HAP-1 (cell line): ENCODE results near the gene SETDB2.
A peak's percentile ranks its signal among the peaks of the same experiment; 100 is the strongest.

Experiments
- DNase-seq, 2 experiments: peaks; one replicate each; pipeline ENCODE4 v3.0.0-alpha.2; 2016 to 2020; ENCODE audit warnings: low spot score in 2 of 2
- H3K27me3 ChIP-seq: fragments of 250-450 bp; sonication (Bioruptor Pico); 2 replicates; pipeline ENCODE4 v1.5.1; 2020; ENCODE audit warnings: low read depth, mild to moderate bottlenecking, moderate library complexity
- H3K36me3 ChIP-seq: fragments of 250-450 bp; sonication (Bioruptor Pico); replicated peaks from 2 replicates; pipeline ENCODE4 v1.5.1; 2020; ENCODE audit warnings: mild to moderate bottlenecking
- H3K4me1 ChIP-seq: fragments of 250-450 bp; sonication (Bioruptor Pico); 2 replicates; pipeline ENCODE4 v1.5.1; 2020; ENCODE audit warnings: mild to moderate bottlenecking
- H3K4me3 ChIP-seq: fragments of 250-450 bp; sonication (Bioruptor Pico); 2 replicates; pipeline ENCODE4 v1.5.1; 2020; ENCODE audit warnings: mild to moderate bottlenecking, moderate library complexity
- H3K9me3 ChIP-seq: fragments of 250-450 bp; sonication (Bioruptor Pico); 2 replicates; pipeline ENCODE4 v1.5.1; 2020; ENCODE audit warnings: mild to moderate bottlenecking, moderate library complexity
- in situ Hi-C: fragments of 300-500 bp; cut with MboI; formaldehyde crosslinking; loops from 3 replicates; pipeline ENCODE4 v1.14.3; 2020; ENCODE audit warnings: low sequenced_read_pairs, inconsistent platforms, mixed read lengths

The SETDB2 gene, protein sequence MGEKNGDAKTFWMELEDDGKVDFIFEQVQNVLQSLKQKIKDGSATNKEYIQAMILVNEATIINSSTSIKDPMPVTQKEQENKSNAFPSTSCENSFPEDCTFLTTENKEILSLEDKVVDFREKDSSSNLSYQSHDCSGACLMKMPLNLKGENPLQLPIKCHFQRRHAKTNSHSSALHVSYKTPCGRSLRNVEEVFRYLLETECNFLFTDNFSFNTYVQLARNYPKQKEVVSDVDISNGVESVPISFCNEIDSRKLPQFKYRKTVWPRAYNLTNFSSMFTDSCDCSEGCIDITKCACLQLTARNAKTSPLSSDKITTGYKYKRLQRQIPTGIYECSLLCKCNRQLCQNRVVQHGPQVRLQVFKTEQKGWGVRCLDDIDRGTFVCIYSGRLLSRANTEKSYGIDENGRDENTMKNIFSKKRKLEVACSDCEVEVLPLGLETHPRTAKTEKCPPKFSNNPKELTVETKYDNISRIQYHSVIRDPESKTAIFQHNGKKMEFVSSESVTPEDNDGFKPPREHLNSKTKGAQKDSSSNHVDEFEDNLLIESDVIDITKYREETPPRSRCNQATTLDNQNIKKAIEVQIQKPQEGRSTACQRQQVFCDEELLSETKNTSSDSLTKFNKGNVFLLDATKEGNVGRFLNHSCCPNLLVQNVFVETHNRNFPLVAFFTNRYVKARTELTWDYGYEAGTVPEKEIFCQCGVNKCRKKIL

DNA sequence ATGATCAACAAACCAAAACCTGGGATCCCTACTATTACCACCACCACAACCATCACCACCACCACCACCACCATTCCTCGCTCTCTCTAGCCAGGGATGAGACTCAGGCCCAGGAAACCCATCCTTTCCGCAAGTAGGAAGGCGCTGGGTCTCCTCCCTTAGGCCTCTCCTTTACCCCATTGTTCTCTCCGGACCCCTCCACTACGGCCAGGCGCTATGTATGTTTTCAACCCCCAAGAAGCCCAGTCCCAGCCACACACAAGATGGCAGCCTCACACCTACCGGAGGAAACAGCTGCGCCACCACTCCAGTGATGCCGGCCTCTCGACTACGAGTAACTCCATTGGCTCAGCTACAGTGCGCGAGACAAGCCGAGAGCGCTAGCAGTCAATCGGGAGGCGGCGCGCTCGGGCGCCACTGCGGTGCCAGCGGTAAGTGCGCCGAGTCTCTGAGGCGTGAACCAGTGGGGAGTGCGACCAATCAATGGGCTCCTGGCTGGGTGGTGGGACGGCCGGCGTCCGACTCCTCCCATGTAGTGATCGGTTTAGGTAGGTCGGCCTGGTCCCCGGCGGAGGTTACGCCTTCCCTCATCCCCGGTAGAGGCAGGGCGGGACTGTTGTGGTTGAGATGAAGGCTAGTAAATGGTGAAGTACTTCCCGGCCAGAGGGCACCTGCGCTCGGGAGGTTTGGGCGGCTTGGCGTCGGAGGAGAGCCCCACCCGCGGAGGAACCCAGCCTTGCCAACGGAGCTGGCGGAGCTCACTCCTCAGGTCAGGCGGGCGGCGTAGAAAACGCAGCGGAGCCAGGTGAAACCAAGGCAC lies at the start of gene SETDB2, which contains the start of gene CAB39L:
Gene SETDB2 (plus strand): TSS at position 571 of the 820 bp plus-strand sequence. CDS start 7,620 bp downstream, outside the sequence.
Gene CAB39L (minus strand): TSS at position 361 of the 820 bp plus-strand sequence. CDS start 61,154 bp downstream, outside the sequence.
- H3K36me3 ChIP-seq: no peaks in the 10 kb centered on the region
- no peaks in the 10 kb centered on the region for H3K9me3 ChIP-seq
- peaks cover 22% of the 10 kb centered on the region for H3K4me1 ChIP-seq
- no peaks in the 10 kb centered on the region for H3K27me3 ChIP-seq
- peak; percentile 97 to 99 for DNase-seq
- peak within 1 kb of the TSS; percentile 65 for H3K4me3 ChIP-seq
- in situ Hi-C loops: no loop called here

DNA sequence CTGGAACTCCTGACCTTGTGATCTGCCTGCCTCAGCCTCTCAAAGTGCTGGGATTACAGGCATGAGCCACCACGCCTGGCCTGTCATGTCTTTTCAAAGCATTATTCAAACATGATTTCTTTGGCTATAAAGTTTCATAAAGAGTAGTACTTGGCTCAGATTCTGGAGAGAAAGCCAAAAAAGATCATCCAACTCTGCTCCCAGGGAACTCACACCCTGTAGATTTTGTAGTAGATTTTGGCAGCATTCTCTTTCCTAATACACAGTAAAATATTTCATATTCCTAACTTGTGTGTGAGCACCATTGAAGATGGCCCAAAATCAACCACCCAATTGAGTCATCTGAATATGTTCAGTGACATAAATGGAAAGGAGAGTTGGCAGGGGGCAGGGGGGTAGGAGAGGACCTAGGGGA lies 48.6 kb upstream of the SETDB2 start:
- H3K27me3 ChIP-seq: peaks cover 2% of the 10 kb centered on the region; the same call in 1 of the 2 replicates
- in situ Hi-C loops: no loop called here
- DNase-seq: no peak
- H3K4me1 ChIP-seq: no peaks in the 10 kb centered on the region; the same call in 1 of the 2 replicates
- no peaks in the 10 kb centered on the region for H3K36me3 ChIP-seq
- no peak overlapping the region for H3K4me3 ChIP-seq
- H3K9me3 ChIP-seq: no peaks in the 10 kb centered on the region

DNA sequence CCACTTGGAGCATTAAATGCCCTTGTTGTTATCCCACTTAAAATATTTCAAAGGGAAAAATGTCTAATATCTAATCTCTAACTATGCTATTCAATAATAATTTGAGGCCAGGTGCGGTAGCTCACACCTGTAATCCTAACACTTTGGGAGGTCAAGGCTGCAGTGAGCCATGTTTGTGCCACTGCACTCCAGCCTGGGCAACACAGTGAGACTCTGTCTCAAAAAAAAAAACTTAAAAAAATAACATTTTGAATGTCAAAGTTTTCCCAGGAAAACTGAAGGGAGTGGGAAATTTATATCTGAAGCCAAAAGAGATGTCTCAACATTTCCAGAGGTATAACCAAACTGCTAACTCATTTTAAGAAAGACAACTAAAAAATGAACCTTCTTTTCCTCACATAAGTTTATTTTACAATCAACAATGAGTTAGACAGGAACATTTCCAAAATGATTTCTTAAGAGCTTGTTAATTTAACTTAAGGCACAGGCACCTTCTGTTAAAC lies 48.1 kb upstream of the SETDB2 start:
- Histone ChIP-seq H3K4me1 (no peaks in the 10 kb centered on the region; the same call in 1 of the 2 replicates), H3K4me3 (no peak overlapping the region), H3K27me3 (peaks cover 2% of the 10 kb centered on the region; the same call in 1 of the 2 replicates), H3K9me3 (no peaks in the 10 kb centered on the region), H3K36me3 (no peaks in the 10 kb centered on the region)
- in situ Hi-C loops: no loop called here
- DNase-seq: no peak

DNA sequence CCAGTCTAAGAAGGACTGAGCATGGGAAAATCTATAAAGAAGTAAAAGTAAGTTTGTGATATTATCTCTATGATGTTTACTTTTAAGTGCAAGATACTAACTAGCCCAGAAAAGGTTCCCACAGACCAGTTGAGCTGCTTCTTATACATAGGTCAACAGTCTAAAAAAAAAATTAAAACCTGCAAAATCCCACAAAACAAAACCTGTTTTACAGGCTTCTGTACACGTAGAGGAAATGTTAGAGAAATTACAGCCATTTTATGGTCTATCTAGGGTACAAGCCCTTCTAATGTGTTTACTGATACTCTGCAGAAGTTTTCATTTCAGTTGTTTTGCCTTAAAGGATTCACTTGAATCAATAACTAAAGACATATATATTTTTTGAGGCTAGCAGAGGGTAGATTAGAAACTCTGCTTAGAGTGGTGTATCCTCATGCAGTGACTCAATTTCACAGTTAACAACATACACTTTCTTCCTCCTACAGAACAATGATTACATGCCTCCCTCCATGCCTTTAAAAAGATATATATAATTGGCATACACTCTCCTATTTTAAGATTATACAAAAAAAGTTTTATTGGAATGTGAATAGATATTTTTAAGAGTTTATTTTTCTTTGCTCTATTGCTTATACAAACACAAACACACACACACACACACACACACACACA lies 44.1 kb upstream of the SETDB2 start:
- no peak for DNase-seq
- Histone ChIP-seq H3K9me3 (no peaks in the 10 kb centered on the region), H3K4me3 (no peak overlapping the region), H3K27me3 (0 out of 2 replicates have a peak, but pooled peaks cover 2% of the 10 kb centered on the region), H3K4me1 (no peaks in the 10 kb centered on the region; the same call in 1 of the 2 replicates), H3K36me3 (no peaks in the 10 kb centered on the region)
- in situ Hi-C loops: no loop called here

DNA sequence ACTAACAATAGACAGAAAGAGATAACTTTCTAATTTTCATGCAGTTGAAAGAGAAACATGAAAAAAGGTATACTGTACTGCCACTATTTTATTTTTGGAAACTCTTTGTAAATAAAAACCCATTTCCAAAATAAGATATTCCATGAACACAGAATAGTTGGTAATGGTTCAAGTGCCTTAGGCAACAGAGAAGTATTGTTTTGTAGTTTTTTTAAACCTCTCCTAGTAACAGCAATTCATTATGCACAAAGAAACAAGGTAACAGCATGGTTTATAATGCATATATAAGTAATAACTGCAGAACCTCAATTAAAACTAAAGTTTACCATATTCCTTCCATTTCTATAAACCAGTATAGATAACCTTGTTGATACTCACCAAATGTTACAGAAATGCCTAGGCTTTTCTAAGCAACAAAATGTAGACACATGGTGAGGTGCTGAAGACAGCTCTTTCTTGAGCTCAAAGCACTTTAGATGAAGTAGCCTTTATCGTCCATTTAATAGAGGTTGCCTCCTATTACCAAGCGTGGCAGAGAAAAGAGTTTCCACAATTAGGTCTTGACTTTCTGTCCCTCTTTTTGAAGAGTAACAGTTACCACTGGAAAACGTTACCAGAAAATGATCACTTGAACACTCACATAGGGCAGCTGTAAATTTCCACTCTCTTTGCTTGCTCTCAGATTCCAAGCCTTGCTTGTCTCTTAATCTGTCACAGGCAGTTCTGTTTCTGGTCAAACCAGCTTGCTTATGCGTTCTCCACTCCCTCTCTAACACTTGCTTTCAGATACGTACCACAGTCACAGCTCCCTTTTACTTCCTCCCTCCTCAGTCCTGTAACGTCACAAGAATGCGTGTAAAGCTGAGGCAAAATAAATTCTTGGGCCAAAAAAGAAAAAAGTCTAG lies 43.1 kb upstream of the SETDB2 start:
- Histone ChIP-seq H3K9me3 (no peaks in the 10 kb centered on the region), H3K36me3 (no peaks in the 10 kb centered on the region), H3K4me3 (no peak overlapping the region), H3K4me1 (no peaks in the 10 kb centered on the region; the same call in 1 of the 2 replicates), H3K27me3 (0 out of 2 replicates have a peak, but pooled peaks cover 2% of the 10 kb centered on the region)
- no peak for DNase-seq
- in situ Hi-C loops: no loop called here

DNA sequence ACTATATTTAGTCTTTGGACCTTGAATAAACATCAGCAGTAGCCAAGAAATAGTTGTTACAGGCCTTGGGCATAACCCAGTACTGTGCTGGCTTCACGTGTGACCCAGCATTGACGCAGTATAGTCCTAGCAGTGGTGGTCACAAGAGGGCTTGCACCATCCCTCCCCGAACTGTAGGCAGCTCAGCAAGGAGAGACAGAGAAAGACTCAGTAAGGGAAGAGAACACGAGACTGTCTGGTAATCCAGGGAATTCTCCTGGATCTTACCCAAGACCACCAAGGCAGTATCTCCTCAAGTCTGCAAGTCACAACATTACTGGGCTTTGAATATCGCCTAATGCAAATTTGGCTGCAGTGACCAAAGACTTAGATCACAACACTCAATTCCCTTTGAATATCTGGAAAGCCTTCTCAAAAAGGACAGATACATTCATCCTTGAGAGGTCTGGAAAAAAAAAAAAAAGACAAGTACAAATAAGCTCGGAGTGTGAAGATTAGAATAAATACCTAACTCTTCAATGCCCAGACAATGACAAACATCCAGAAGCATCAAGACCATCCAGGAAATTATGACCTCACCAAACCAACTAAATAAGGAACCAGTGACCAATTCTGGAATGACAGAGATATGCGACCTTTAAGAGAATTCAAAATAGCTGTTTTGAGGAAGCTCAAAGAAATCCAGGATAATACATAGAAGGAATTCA lies 39.9 kb upstream of the SETDB2 start:
- in situ Hi-C loops: no loop called here

DNA sequence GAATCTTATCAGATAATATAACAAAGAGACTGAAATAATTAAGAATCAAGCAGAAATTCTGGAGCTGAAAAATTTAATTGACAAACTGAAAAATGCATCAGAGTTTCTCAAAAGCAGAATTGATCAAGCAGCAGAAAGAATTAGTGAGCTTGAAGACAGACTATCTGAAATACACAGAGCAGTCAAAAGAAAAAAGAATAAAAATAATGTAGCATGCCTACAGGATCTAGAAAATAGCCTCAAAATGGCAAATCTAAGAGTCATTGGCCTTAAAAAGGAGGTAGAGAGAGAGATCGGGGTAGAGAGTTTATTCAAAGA lies 39.4 kb upstream of the SETDB2 start:
- no peaks in the 10 kb centered on the region for H3K4me1 ChIP-seq
- no peaks in the 10 kb centered on the region for H3K36me3 ChIP-seq
- DNase-seq: no peak
- H3K4me3 ChIP-seq: no peak overlapping the region
- in situ Hi-C loops: no loop called here
- no peaks in the 10 kb centered on the region for H3K9me3 ChIP-seq
- no peaks in the 10 kb centered on the region for H3K27me3 ChIP-seq

More for the DNA sequence above, 39.9 kb upstream of the SETDB2 start:
- Histone ChIP-seq H3K36me3 (no peaks in the 10 kb centered on the region), H3K4me1 (no peaks in the 10 kb centered on the region), H3K9me3 (no peaks in the 10 kb centered on the region), H3K4me3 (no peak overlapping the region), H3K27me3 (no peaks in the 10 kb centered on the region)
- no peak for DNase-seq

DNA sequence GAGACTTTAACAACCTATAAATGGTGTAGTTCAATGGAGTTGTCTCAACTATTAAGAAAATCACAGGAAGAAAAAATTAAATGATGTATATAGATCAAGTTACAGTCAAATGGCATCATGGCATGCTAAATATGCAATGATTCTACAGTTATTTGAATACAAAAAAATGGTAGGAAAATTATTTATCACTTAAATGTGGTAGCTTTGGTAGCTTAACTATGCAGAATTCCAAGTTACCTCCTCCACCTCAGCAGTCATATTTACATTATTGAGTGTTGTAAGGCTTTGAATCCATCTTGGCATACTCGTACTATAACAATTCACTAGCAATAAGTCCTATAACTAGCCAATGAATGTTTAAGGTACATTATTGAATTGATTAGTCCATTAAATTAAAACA lies 37.0 kb upstream of the SETDB2 start:
- Histone ChIP-seq H3K36me3 (no peaks in the 10 kb centered on the region), H3K27me3 (no peaks in the 10 kb centered on the region), H3K9me3 (no peaks in the 10 kb centered on the region), H3K4me1 (peaks cover 5% of the 10 kb centered on the region), H3K4me3 (no peak overlapping the region)
- in situ Hi-C loops: no loop called here
- no peak for DNase-seq

DNA sequence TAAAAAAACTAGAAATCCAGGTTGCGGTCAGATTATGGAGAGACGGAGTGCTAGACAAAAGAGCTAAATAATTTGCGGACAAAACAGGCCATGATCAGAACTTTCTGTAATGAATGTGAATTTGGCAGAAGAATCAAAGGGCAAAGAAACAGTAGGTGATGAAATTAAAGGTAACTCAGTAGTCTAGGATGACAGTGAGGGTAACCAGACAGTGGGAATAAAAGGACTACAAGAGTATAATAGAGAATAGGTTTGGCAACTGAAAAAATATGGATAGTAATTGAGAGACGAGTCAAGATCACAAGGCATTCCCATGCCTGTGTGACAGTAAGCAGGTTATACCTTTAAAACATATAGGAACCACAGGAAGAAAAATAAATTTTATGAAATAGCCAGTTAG lies 36.1 kb upstream of the SETDB2 start:
- in situ Hi-C loops: no loop called here
- Histone ChIP-seq H3K4me3 (no peak overlapping the region), H3K27me3 (no peaks in the 10 kb centered on the region), H3K36me3 (no peaks in the 10 kb centered on the region), H3K9me3 (no peaks in the 10 kb centered on the region), H3K4me1 (peaks cover 5% of the 10 kb centered on the region)
- no peak for DNase-seq

DNA sequence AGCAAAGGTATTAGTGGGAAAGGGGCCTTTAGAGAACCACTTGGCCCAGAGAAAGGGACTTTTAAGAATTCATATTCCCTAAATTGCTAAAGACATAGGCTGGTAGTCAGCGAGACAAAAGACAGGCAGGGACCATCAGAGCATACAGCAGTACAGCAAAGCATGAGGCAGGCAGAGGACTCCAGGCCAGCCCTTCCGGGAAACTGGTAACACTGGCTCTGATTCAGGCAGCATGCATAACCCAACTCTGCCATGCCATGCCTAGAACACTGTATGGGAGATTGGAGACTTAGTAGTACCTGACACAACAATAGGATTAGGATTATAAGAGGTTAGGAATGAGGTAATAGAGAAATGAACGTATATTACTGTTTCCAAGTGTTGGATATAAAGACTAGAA lies 35.1 kb upstream of the SETDB2 start:
- Histone ChIP-seq H3K9me3 (no peaks in the 10 kb centered on the region), H3K4me1 (peaks cover 13% of the 10 kb centered on the region), H3K4me3 (no peak overlapping the region), H3K36me3 (no peaks in the 10 kb centered on the region), H3K27me3 (no peaks in the 10 kb centered on the region)
- DNase-seq: no peak
- in situ Hi-C loops: no loop called here

DNA sequence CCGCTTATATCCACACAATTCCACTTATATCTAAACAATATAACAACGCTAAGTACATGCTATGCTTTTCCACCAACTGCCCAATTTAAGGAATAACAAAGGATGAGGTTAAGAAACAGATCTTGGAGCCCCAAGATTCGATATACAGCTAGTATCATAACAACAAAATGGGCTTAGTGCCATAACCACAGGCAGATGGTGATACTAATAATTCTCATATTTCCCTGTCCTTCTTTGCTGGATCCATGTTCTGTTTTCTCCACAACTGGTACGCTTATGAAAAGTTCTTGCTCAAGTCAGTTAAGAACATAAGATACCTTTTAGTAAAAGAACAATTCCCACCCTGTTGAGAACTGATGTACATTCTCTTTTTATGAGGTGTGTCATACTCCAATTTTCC lies 34.1 kb upstream of the SETDB2 start:
- Histone ChIP-seq H3K36me3 (no peaks in the 10 kb centered on the region), H3K9me3 (no peaks in the 10 kb centered on the region), H3K4me1 (peaks cover 21% of the 10 kb centered on the region), H3K4me3 (no peak overlapping the region), H3K27me3 (no peaks in the 10 kb centered on the region)
- no peak for DNase-seq
- in situ Hi-C loops: no loop called here

DNA sequence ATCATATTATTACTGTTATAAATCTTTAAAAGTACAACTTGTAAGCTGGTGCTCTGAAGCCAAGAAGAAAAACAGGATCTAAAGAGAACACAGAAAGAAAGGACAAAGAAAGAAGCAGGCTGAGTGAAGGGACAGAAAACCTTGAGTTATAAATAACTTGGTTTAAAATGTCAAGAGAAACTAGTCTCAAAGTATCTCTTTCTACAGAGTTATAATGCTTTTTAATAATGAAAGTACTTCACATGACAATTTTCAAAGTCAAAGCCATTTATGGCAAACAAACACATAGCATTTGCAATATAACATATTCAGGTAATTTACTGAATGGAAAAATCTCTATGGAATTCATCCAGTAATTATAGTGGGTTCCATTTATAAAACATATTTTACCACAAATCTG lies 33.6 kb upstream of the SETDB2 start:
- H3K4me3 ChIP-seq: no peak overlapping the region
- H3K9me3 ChIP-seq: no peaks in the 10 kb centered on the region
- H3K4me1 ChIP-seq: peaks cover 21% of the 10 kb centered on the region
- H3K27me3 ChIP-seq: no peaks in the 10 kb centered on the region
- H3K36me3 ChIP-seq: no peaks in the 10 kb centered on the region
- in situ Hi-C loops: no loop called here
- no peak for DNase-seq
